NB4 (cell line): ENCODE data around the gene METTL6.
"Not testable (repeated sequence)": the region's sequence is repeated elsewhere in the genome, so short reads cannot be mapped to it uniquely, and the experiment has no call there.

Source experiments
- DNase-seq: peaks from one replicate; pipeline ENCODE4 v3.0.0; 2010; ENCODE audit warnings: low read depth
- H3K4me3 ChIP-seq: one replicate; pipeline ENCODE4 v1.5.1; 2011; ENCODE audit warnings: mild to moderate bottlenecking, low read depth, low read length, moderate library complexity
- CTCF ChIP-seq: IDR thresholded peaks from one replicate; pipeline ENCODE4 v1.5.1; 2012; ENCODE audit warnings: low read depth, low read length
- MAX ChIP-seq: IDR thresholded peaks from 2 replicates; pipeline ENCODE4 v1.6.1; 2011; ENCODE audit warnings: low read depth, low read length
- MYC ChIP-seq: IDR thresholded peaks from 2 replicates; pipeline ENCODE4 v1.6.1; 2011; ENCODE audit warnings: low read depth, low read length
- POLR2A ChIP-seq: IDR thresholded peaks from 2 replicates; pipeline ENCODE4 v1.6.1; 2011; ENCODE audit warnings: mild to moderate bottlenecking; ENCODE audit not compliant: insufficient read length; ENCODE audit errors: extremely low read depth

The METTL6 gene

DNA sequence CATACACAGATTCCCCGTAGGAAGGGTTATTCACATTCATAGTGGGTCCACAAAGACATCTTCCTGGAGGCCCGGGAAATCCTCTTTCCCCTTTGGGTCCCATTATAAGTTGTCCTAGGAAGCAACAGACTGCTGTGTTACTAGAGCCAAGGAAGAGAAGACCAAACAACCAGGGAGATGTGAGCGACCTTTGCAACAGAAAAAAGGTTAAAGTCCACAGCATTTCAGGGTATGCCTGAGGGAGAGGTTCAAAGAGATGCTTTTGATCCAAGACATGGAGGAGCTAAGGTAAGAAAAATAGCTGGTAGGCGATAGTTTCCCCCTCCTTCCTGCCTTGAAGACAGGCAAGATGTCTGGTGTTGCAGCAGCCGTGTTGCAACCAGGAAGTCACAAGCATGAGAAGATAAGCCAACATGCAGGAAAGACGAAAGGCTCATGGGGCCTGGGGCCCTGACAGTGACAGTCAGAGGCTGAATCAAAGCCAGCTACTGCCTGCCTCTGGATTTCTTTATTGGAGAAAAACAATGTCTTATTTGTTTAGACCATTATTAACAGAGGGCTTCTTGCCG lies 31.0 kb upstream of the METTL6 start:
- H3K4me3 ChIP-seq = no peak overlapping the region
- DNase-seq = peak; percentile 48
- TF ChIP-seq POLR2A (no peak), CTCF (no peak), MYC (no peak), MAX (no peak)

- not testable (repeated sequence) for DNase-seq, H3K4me3 ChIP-seq
Measured at GRCh38 chr3:15456915-15457314, 29.6 kb upstream of the METTL6 start.

DNA sequence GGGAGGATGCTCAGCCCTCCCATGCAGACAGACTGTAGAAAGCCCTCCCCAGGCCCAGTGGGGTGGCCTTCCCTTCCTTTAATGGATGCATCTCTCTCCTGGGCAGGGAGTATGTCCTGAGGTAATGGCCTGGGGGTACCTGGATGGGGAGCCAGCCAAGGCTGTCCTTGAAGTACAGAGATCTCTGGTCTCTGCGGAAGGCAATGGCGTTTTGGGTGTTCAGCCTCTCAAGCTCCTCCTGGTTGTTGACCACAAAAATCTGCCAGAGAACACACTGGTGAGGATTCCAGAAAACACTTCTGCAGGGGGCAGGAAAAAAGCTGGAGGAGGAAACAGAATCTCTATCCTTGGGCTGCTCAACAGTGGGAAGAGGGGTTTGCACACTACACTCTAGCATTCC lies 29.0 kb upstream of the METTL6 start:
- TF ChIP-seq CTCF (no peak), MYC (no peak), MAX (no peak), POLR2A (no peak)
- DNase-seq = no peak
- H3K4me3 ChIP-seq = no peak overlapping the region

- no peak for TF ChIP-seq MYC
- no peak overlapping the region for H3K4me3 ChIP-seq
Measured at GRCh38 chr3:15455756-15456155, 28.4 kb upstream of the METTL6 start.

DNA sequence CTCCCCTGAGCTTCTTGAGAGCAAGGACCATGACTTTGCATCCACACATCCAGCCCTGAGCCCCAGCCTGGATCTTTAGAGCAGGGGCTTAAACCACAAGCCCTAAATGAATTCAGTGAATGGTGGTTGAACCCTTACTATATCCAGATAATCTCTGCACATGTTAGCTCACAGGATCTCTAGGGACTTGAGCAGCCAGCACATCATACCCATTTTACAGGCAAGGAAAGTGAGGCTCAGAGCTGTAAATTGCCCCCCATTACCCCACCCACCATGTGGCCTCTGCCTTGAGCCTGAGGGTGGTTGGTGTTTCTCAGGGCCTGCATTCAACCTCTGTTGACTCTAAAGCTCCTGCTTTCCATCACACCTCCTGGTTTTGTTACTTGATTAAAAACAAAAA lies 27.6 kb upstream of the METTL6 start:
- TF ChIP-seq CTCF = no peak
- TF ChIP-seq MYC = no peak
- TF ChIP-seq MAX = no peak
- TF ChIP-seq POLR2A = no peak
- no peak for DNase-seq
- H3K4me3 ChIP-seq = no peak overlapping the region

More at GRCh38 chr3:15455756-15456155, 28.4 kb upstream of the METTL6 start:
- DNase-seq = no peak

DNA sequence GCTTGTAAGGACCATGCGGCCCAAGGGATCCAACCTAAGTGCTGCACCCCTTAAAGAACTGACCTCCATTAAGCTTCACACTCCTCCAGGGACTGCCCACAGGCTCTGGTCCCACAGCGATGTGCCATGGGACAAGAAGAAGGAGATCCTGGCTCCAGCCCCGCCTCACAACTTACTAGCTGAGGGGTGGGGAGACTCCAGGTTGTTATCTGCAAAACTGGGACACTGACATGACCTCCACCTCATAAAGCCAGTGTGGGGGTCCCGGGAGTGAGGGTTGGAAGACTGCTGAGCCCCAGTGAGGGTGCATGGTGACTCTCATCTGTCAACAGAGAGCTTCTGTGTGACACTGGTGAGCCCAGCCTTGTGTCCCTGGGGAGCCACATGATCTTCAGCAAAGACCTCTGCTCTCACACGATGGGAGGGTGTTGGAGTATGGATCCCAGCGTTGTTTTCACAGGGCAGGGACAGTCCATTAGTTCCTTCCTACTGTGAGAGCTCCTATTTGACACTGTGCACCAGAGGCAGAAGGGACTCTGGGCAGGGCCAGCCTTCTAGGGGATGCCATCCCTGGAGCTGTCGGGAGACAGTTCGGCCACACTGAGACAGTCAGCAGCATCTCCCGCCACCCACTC lies 26.8 kb upstream of the METTL6 start:
- no peak overlapping the region for H3K4me3 ChIP-seq
- peak; percentile 12 for DNase-seq
- TF ChIP-seq CTCF = no peak

DNA sequence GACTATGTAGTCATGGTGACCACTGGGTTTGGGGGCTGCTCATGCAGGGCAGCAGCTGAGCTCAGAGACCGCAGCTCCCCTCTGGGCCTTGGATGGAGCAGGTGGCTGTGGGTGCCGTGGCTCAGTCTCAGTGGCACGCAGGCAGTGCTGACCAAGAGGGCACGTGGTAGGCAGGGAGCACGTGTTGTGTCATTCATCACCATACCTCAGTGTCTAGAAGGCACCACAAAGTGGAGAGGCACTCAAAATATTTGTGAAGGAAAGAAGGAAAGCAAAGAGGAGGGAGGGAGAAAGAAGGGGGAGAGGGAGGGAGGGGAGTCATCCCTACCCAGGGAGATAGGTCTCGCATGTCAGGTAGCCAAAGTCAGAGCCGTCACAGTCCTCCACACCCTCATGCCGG lies 26.2 kb upstream of the METTL6 start:
- H3K4me3 ChIP-seq = no peak overlapping the region
- no peak for DNase-seq
- TF ChIP-seq MAX (no peak), POLR2A (no peak), MYC (no peak), CTCF (no peak)
